Right atrium auricular region (tissue), 2 donors: ENCODE results near the gene PAQR3. TPM values are rescaled to one million over a fixed set of nuclear protein-coding genes. Genes with fewer than 3 reads are reported as not detected.

Experiments
- DNase-seq: peaks from one replicate; pipeline ENCODE4 v3.0.0-alpha.2; 2019; ENCODE audit warnings: low spot score
- H3K27ac ChIP-seq, 2 donors: fragments of 200-600 bp; sonication (generic); 1 replicate in 1 of 2; 2 replicates in 1 of 2; pipeline ENCODE4 v1.5.1; 2016 to 2019
- H3K27me3 ChIP-seq, 2 donors: fragments of 200-600 bp; sonication (generic); one replicate each; pipeline versions ENCODE4 v1.5.1 to v1.6.0; 2017 to 2019
- H3K36me3 ChIP-seq: fragments of 200-600 bp; sonication (generic); one replicate; pipeline ENCODE4 v1.5.1; 2016
- H3K4me1 ChIP-seq, 2 donors: fragments of 200-600 bp; sonication (generic); one replicate each; pipeline versions ENCODE4 v1.5.1 to v1.6.0; 2017 to 2019
- H3K4me3 ChIP-seq, 2 donors: fragments of 200-600 bp; sonication (generic); 1 replicate in 1 of 2; 2 replicates in 1 of 2; pipeline ENCODE4 v1.5.1; 2017 to 2019; ENCODE audit warnings: mild to moderate bottlenecking in 1 of 2, moderate library complexity in 1 of 2
- H3K9me3 ChIP-seq, 2 donors: fragments of 200-600 bp; sonication (generic); one replicate each; pipeline ENCODE4 v1.5.1; 2019
- total RNA-seq, 2 donors: library from RNA; depleted of rRNA; stranded (reverse); fragments of >200 nt; gene quantifications; one replicate each; pipeline ENCODE4 v1.1.0, GENCODE V29; 2016
- TF ChIP-seq, protein P1 (sequence below), 2 donors: fragments of 200-600 bp; sonication (generic); IDR thresholded peaks; one replicate each; pipeline ENCODE4 v1.5.1; 2019; ENCODE audit warnings: antibody characterized with exemption in 2 of 2

Gene PAQR3
- total RNA-seq, 2 donors from 2014 or later = 8.3 to 8.4 TPM

DNA sequence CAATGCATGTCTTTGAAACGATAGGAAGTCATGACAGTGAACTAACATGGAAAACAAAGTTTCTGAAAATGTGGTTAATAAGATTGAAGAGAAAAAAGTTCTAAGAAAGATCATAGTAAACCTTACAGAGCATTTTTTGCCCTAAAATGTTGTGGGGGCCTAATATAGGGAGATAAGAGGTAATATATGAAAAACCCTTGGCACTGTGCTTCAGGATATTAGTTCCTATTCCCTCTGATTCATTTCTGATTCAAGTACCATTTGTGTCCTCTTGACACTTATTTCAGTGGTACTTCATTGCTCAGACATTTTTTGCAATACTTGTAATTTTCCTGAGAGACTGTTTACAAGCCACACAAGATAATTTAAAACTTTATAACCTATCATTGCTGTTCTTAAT, 35.1 kb downstream of the PAQR3 start:
- H3K9me3 ChIP-seq = no peaks in the 10 kb centered on the region
- H3K27me3 ChIP-seq = no peaks in the 10 kb centered on the region
- H3K27ac ChIP-seq = no peak overlapping the region
- H3K36me3 ChIP-seq = no peaks in the 10 kb centered on the region
- H3K4me1 ChIP-seq = no peaks in the 10 kb centered on the region
- no peak for DNase-seq
- TF ChIP-seq, protein P1, sequence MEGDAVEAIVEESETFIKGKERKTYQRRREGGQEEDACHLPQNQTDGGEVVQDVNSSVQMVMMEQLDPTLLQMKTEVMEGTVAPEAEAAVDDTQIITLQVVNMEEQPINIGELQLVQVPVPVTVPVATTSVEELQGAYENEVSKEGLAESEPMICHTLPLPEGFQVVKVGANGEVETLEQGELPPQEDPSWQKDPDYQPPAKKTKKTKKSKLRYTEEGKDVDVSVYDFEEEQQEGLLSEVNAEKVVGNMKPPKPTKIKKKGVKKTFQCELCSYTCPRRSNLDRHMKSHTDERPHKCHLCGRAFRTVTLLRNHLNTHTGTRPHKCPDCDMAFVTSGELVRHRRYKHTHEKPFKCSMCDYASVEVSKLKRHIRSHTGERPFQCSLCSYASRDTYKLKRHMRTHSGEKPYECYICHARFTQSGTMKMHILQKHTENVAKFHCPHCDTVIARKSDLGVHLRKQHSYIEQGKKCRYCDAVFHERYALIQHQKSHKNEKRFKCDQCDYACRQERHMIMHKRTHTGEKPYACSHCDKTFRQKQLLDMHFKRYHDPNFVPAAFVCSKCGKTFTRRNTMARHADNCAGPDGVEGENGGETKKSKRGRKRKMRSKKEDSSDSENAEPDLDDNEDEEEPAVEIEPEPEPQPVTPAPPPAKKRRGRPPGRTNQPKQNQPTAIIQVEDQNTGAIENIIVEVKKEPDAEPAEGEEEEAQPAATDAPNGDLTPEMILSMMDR (IDR thresholded peaks at IDR 0.05) = no peak
- no peak overlapping the region for H3K4me3 ChIP-seq

DNA sequence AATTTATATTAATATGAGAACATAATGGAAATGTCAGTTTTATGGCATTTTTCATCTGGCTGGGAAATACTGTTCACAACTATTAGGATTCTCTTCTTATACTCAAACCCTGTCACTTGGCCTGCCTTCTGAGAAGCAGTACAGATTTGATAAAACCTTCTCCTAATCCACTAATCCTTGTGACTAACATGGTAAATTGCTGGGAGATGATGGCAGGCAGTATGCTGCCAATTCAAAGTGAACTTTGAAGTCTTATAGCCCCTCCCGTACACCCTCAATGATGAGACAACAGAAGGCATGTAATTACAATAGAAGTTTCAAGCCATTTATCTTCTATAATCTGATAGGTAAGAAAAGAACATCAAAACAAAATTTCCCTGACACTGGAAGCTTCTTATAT, 36.9 kb downstream of the PAQR3 start:
- H3K27ac ChIP-seq = no peak overlapping the region
- no peak overlapping the region for H3K4me3 ChIP-seq
- no peaks in the 10 kb centered on the region for H3K4me1 ChIP-seq
- H3K9me3 ChIP-seq = no peaks in the 10 kb centered on the region
- H3K27me3 ChIP-seq = no peaks in the 10 kb centered on the region
- TF ChIP-seq, protein P1 (IDR thresholded peaks at IDR 0.05) = no peak
- no peaks in the 10 kb centered on the region for H3K36me3 ChIP-seq
- no peak for DNase-seq

DNA sequence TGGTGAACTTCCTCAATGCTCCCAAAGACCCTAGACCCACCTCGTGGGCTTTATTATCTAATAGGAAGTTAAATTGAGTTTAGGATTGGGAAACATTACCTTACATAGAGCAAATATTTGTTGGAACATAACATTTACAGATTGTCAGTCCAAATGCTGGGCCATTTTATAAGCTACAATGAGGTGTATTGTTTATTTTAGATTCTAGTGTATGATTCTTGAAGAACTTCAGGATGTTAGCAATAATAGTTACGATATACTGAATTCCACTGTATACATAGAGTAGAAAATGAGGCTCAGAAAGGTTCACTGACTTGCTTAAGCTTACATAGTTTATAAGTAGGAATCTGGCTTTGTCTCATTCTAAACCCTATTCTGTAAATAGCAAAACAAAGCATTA, 37.4 kb downstream of the PAQR3 start:
- Histone ChIP-seq H3K27ac (no peak overlapping the region), H3K4me1 (no peaks in the 10 kb centered on the region), H3K9me3 (no peaks in the 10 kb centered on the region), H3K36me3 (no peaks in the 10 kb centered on the region), H3K27me3 (no peaks in the 10 kb centered on the region), H3K4me3 (no peak overlapping the region)
- TF ChIP-seq, protein P1 (IDR thresholded peaks at IDR 0.05) = no peak
- no peak for DNase-seq

DNA sequence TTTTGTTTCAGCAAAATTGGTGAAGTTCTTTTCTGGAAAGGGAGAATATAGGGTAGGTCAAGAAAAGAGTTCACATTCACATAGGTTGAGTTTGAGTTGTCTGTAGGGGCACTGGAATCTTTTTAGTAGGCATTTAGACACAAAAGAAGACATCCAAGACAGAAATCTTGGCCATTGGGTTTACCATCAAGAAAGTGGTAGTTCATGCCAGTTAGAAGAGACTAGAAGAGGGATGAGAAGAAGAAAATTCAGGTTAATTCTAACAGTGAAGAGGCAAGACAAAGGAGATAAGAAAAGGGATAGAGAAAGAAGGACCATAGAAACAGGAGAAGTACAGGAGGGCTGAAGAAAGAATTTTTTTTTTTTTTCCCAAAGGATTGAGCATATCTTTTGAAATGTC, 39.9 kb downstream of the PAQR3 start:
- no peak for DNase-seq
- H3K9me3 ChIP-seq = no peaks in the 10 kb centered on the region
- TF ChIP-seq, protein P1 (IDR thresholded peaks at IDR 0.05) = no peak

DNA sequence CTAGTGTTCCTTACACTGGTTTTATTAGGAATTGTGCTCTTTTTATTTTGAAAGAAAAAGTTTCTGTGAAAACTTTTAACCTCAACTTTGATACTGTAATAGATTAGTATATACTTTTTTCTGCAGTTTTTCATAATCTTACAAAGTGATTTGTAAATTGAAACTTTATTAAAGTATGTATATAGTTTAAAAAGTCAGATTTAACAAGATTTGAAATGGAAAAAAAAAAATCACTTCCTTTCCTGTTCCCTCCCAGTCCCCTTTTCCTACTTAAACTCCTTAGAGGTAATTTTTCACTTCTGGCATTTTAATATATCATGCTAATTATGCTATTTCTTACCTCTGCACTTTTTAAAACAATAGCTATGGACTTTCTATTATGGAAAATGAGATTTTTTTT, 49.3 kb downstream of the PAQR3 start:
- H3K27ac ChIP-seq = no peak overlapping the region
- H3K36me3 ChIP-seq = peaks cover 39% of the 10 kb centered on the region
- no peak for DNase-seq
- no peaks in the 10 kb centered on the region for H3K9me3 ChIP-seq
- no peaks in the 10 kb centered on the region for H3K27me3 ChIP-seq
- no peaks in the 10 kb centered on the region for H3K4me1 ChIP-seq
- TF ChIP-seq, protein P1 (IDR thresholded peaks at IDR 0.05) = no peak
- H3K4me3 ChIP-seq = no peak overlapping the region

More for the DNA sequence above, 39.9 kb downstream of the PAQR3 start:
- H3K4me1 ChIP-seq = no peaks in the 10 kb centered on the region
- H3K27ac ChIP-seq = no peak overlapping the region
- no peak overlapping the region for H3K4me3 ChIP-seq
- H3K27me3 ChIP-seq = no peaks in the 10 kb centered on the region
- peaks cover 13% of the 10 kb centered on the region for H3K36me3 ChIP-seq

DNA sequence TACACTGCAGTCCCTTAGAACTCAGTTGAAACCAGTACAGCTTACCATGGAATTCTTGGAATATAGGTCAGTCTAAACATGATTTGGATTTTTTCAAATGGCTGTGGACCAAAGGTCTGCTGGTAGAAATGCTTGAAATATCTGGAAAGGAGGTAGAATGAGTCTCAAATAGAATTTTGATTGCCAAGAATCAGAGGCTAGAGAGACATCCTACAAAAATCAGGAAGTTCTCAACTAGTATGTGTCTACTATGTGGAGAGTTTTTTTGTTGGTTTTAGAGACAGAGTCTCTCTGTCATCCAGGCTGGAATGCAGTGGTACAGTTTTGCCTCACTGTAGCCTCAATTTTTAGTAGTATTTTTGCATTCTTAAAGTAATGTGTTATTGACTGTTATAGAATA, 53.6 kb downstream of the PAQR3 start:
- TF ChIP-seq, protein P1 (IDR thresholded peaks at IDR 0.05) = no peak
- H3K27me3 ChIP-seq = no peaks in the 10 kb centered on the region
- no peak for DNase-seq
- H3K36me3 ChIP-seq = peaks cover 17% of the 10 kb centered on the region
- no peaks in the 10 kb centered on the region for H3K9me3 ChIP-seq
- H3K4me3 ChIP-seq = no peak overlapping the region
- no peak overlapping the region for H3K27ac ChIP-seq
- H3K4me1 ChIP-seq = no peaks in the 10 kb centered on the region
